ENCODE measurements around the gene JAK3.
A peak's percentile ranks its signal among the peaks of the same experiment; 100 is the strongest.

The JAK3 gene

DNA sequence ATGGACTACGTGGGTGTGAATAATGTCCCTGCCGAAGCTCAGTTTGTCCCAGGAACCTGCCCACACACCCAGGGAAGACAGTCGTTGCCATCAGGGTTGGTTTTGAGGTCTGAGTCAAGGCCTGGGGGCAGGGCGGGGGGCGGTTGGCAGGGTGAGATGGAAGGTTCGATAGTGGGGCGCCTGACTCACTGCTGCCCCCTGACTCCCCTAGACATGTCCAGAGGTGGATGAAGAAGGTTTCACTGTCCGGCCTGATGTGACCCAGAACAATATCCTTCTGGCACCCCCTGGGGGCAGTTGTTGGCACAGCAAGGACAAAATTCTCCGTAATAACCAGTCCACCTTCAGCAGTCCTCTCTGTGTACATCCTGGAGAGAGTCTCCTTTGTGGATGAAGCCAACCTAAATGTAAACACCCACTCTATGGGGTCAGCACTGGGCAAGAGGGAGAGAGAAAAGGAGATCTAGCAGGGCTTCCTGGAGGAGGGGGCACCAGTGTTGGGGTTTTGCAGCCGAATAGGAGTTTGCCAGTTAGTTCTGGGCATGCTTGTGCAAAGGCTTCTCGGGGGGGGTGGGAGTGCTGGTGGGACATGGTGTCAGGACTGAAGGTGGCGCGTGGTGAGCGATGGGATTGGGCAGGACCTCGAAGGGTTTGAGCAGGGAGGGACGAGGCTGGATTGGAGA is 72.4 kb downstream of the JAK3 start:
- peak; percentile 42 for DNase-seq

All from DMS53 (cell line).